HG03354 (cell line): ENCODE measurements around the gene CSF3R.
"Not testable (repeated sequence)": the region's sequence is repeated elsewhere in the genome, so short reads cannot be mapped to it uniquely, and the experiment has no call there.

Experiments
- ATAC-seq: cut with Tn5 transposase; IDR thresholded peaks from one replicate; pipeline ENCODE4 v1.9.1; 2021; ENCODE audit warnings: mild to moderate bottlenecking; ENCODE audit not compliant: unreplicated experiment, poor library complexity, severe bottlenecking

CSF3R gene

DNA sequence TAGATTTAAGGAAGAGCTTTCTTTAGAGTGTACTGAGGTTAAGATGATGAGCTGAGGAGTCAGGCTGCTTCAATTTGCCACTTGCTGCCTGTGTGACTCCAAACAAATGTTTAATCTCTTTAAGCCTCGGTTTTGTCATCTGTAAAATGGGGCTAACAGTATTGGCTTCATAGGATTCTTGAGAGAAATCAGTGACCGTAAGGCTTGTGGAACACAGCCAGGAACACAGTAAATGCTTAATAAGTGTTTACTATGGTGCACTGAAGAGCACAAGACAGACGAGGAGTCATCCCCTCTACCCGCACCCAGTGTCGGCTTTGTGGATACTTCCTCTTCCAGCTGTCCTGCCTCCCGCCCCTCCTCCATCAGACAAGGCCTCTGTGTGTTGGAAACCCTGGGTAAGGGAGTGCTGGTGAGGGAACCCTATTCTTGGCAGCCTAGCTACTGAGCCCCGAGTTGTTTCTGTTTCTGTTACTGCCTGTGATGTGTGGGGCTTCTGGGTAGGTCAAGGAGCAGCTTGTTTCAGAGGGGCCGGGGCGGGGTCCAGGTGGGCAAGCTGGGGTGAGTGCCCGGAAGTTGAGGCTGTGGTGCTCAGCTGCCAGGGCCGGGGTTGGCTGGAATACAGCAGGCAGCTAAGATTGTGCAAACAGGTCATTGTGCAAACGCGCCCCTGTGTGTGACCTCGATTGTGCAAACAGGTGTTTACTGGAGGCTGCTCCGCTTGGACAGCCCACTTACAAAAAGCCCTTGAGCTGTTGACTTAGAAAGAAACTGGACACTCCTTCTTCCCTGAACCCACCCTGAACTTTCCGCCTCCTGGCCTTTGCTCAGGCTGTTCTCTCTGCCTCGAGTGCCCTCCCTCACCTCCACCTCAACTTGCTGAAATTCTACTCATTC, 4.0 kb upstream of the CSF3R start:
- ATAC-seq: no peak

DNA sequence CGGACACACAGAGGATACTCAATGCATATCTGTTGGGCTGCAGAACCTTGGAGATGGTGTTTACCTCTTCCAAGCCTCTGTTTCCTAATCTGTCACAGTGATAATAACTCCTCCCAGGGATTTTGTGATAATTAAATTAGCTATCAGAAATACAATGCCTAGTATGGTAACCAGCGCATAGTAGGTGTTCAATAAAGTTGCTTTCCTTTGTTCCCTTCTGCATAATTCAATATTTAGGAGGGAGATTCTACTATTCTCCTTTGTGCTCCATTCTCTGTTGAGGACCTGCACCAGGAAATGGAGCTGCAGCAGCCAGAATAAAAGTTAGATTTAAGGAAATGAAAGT, 3.4 kb upstream of the CSF3R start:
- no peak for ATAC-seq

DNA sequence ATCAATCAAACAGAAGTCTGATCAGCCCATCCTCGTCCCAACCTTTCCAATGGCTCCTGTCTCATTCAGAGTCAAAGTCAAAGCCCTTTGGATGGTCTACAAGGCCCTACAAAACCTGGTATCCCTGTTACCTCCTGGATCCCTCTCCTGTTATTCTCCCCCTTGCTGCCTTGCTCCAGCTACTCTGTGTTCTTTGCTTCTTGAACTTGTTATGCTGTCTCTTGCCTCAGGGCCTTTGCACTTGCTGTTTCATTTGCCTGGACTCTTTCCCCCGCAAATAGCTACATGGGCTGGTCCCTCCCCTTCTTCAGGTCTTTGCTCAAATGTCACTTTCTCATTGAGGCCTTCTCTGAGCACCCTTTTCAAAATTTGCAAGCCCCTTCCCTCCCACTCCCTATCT, 1.4 kb upstream of the CSF3R start:
- no peak for ATAC-seq

DNA sequence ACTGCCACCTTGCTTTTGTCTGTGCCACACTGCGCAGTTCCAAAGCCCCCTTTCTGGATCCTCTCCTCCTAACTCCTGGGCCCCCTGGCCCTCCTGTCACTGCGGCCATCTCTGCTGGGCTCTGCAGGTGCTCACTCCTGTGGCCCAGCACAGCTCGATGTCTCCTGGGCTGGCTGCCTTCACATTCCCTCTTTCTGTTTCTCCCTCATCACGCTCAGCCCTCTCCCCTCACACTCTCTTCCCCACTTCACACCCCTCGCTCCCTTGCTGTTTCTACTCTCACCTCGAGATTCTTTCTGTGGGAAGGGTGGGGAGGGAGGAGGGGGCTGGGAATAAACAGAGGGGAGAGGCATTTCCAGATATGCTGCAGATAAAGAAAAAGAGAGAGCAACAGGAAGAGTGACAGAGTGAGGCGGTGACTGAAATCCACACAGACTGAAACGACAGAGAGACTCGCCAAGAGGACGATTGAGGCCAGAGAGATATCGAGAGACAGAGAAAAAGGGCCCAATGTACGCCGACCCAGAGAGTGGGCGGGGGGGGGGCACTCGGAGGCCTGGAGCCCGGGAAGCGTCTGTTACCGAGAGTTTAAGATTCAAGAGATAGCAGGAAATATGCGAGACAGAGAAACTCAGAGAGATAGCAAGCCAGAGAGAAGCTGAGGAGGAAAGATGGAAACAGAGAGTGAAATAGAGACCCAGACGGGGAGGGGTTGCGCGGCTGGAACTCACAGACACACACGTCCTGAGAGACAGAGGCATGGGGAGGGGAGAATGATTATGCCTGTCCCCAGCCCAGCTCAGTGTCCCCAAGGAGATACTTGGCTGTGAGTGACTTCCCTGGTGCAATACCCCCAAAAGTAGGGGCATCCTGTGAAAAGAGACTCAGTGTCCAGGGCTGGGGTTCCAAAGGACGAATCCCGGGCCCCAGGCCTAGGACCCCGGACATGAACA, 666 bp downstream of the CSF3R start:
- ATAC-seq: no peak

DNA sequence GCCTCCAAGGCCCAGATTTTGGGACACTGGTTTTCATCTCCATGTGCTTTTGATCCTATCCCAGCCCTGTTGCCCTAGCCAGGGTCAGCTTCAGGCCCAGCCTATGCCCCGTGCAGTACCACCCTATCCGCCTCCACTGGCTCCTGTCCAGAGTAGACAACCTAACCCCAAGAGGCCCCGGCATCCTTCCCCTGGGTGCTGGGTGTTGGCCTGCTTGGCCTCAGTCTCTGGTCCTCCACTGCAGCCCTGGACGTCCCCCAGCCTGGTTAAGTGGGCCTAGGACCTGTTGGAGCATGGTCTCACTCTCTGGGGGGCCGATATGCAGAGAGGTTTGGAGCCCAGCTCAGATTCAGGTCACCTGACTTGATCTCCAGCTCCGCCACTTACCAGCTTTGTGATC, 1.6 kb downstream of the CSF3R start:
- no peak for ATAC-seq

DNA sequence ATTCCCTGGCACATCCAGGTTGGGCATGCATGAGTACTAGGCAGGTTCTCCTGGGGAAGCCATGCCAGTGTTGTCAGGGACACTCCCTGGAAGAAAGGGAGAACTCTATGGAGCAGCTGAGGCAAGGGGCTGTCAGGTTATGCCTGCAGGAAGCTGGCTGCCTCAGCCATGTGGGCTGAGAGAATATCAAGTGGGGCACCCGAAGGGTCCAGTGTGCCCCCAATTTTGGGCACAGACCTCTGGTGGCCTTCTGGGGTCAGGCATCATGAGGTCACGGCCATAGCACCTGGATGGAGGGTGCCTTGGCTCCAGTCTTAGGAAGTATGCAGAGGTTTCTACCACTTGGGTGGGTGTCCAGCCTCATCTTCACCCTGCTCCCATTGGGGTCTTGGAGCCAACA, 2.6 kb downstream of the CSF3R start:
- no peak for ATAC-seq

DNA sequence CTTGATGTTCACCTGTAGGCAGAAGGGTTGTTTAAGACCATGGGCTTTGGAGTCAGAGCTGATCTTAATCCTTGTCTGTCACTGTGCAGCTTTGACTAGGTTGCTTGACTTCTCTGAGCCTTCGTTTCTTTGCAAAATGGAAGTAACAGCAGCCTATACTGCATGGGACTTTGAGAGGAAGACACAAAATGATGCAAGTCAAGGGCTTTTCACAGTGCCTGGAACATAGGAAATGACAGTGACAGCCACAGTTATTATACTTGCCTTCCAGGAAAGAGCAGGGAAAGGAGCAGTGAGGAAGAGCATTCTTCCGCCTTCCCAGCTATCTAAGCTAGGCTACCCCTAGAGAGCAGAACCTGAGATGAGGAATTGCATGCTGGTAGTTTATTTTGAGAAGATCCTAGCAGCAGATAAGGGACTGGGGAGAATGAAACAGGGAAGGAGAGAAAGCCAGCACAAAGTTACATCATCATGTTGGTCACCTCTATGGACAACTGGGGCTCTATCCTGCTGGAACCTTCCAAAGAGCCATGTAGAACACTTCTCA, 3.1 kb downstream of the CSF3R start:
- ATAC-seq: no peak

DNA sequence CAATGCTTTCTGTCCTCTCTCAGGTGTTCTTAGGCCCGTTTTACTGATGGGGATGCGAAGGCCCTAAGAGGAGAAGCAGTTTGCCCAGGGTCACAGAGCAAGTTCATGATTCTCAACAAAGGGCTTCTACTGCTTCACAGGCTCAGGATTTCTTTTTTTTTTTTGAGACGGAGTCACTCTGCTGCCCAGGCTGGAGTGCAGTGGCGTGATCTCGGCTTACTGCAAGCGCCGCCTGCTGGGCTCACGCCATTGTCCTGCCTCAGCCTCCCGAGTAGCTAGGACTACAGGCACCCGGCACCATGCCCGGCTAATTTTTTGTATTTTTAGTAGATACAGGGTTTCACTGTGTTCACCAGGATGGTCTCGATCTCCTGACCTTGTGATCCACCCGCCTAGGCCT, 5.1 kb downstream of the CSF3R start:
- ATAC-seq: not testable (repeated sequence)

DNA sequence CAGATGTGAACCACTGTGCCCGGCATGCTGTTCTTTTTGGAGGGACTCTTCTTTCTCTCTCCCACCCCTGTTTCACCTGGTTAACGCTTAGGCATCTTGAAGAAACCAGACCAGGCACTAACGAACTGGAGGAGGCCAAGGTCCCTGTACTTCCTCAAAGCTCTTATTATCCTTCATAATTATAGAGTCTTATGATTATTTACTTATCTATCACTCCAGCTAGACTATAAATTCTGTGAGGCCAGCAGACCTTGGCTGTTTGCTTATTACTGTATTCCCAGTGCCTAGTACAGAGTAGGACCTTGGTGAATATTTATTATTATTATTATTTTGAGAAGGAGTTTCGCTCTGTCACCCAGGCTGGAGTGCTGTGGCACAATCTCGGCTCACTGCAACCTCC, 5.8 kb downstream of the CSF3R start:
- ATAC-seq: no peak

DNA sequence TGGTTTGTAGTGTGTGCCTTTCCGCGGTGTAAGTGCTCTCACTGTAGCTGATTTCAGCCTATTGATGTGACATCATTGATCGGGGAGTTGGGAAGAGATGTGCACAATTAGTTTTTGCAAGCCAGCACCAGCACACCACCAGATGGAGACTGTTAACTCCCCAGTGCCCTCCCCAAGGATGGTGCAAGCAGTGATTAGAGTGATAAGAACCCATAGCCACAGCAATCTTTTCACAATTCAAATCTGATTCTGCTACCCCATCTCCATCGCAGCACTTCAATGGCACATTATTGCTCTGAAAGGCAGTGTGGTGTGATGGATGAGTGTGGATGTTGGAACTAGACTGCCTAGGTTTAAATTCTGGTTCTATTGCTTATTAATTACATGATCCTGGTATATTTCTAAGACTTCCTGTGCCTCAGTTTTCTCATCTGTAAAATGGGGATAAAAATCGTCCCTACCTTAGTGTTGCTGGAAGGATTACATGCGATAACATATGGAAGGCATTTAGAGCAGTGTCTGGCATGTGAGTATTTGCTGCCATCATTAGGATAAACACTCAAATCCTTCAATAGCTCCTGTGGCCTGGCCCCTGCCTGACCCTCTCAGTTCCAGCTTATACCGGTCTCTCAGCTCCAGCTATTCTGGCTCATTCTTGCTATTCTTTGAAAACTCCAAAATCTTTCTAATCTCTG, 6.7 kb downstream of the CSF3R start:
- ATAC-seq: no peak

DNA sequence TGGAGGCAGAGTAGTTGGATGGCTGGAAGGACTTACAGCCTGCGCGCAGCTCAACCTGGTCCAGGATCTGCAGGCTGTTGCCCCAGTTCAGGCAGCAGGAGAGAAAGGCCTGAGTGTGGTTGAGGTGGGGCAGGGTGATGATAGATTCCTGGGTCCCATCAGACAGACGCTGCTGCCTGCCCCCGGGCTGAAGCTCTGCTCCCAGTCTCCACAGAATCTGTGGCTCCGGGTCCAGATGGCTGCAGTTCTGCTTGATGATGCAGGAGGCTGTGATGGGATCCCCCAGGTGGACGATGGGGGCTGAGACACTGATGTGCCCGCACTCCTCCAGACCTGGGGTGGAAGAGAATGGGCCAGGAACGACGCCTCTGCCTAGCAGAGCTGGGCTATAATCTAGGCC, 7.4 kb downstream of the CSF3R start:
- no peak for ATAC-seq

DNA sequence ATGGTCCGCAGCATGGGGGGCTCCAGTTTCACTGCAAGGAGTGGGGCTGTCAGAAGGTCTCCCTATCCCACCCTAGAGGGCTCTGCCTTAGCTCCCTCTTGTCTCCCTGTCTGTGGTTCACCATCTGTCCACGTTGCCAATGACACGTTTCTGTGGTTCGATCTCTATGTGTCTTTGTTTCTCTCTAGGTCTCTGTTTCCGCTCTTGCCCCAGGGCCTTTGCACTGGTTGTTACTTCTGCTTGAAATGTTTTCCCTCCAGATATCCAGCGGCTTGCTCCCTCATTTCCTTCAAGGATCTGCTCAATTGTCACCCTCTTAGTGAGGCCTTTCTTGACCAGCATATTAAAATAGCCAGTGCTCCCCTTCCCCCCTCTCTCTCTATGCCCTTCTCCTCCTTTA, 10.1 kb downstream of the CSF3R start:
- ATAC-seq: no peak

DNA sequence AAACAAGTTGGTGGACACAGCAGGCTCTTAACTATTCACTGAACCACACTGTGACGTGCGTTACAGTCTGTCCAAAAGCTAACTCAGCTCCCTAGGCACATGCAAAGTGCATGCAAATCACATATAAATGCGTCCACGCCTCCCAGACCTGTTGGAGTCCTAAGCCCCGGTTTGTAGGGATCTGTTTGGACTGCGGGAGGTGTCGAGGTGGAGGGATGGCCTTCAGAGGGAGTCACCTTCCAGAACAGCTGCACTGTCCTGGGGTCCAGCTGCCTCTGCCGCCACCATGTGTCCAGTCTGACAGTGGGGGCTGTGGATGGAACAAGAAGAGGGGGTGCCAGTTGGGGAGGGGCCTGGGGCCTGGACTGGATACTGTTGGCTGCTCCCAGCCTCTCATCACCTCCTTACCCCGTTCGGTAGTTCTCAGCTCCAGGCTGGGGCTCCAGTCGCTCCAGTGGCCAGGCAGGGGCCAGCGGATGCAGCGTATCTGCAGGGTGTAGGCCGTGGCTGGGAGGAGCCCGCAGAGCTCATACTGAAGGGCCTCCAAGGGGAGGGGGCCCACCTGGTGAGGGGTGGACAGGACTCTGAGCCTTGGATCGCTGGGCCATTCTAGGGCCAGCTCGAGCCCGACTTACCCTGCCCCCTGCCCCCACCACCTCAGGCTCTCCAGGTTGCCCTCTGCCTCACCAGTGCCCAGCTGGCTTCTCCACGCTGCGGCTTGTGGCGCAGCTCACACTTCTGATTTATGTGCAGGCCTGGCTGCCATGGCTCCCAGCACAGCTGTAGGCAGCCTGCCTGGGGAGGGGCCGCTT, 10.7 kb downstream of the CSF3R start:
- ATAC-seq: no peak

DNA sequence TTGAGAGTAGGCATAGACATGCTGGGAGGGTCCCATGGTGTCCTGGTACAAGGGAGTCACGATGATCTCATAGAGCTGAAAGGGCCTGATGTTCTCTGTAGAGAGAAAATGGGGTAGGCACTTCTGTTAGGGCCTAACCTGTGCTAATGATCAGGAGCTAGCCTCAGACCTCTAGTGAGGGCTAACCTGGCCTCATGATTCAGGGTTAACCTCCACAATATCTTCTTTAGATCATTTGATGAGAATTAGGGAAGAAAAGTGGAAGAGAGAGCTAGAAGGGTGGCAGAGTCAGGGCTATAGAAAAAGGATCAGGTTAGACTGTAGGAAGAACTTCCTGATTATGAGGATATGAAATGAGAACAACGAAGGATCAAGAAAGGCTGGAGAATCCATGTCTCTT, 13.6 kb downstream of the CSF3R start:
- ATAC-seq: no peak

DNA sequence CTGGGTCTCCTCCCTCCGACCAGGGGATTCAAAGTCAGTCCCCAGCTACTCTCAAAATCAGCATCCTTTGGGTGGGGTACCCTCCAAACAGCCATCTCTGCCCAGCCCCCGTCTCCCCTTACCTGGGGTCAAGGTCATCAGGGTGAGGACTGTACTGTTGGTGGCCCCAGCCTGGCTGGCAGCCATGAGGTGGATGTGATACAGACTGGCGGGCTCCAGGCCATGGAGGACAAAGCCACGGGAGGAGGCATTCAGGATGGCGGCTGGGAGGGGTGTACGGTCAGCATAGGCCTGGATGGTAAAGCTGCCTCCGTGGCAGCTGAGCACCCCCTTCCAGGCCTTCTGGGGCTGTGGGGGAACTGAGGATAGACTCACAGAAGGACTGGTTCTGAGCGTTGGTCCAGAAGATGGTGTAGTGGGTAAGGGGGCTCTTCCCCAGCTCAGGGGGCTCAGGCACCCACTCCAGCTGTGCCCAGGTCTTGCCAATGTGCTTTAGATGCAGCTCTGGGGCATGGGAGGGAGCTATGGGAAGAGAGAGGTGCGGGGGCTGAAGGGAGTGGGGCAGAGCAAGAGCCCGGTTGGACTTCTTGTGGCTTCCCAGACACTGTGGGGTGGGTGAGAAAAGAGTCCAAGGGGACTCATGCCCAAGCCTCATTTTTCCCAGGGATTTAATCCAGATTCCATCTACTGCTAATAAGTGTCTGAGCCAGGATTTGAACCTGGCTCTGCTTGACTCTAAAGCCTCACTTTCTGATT, 14.8 kb downstream of the CSF3R start:
- ATAC-seq: no peak

DNA sequence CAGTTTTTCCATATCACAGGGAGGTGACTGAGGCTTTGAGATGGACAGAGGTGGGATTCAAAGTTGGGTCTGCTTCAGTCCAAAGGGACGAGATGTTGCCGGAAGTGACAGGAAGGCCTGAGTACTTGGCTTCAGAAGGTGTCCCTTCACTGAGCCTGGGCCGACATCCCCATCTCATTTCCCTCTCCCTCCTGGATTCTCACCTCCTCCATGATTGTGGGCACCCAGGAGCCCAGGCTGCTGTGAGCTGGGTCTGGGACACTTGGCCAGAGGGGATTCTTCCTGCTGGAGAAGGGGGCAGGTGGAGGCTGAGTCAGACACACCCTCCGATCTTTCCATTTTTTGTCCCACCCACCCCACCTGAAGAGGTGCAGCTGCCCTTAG, 15.7 kb downstream of the CSF3R start:
- ATAC-seq: no peak

DNA sequence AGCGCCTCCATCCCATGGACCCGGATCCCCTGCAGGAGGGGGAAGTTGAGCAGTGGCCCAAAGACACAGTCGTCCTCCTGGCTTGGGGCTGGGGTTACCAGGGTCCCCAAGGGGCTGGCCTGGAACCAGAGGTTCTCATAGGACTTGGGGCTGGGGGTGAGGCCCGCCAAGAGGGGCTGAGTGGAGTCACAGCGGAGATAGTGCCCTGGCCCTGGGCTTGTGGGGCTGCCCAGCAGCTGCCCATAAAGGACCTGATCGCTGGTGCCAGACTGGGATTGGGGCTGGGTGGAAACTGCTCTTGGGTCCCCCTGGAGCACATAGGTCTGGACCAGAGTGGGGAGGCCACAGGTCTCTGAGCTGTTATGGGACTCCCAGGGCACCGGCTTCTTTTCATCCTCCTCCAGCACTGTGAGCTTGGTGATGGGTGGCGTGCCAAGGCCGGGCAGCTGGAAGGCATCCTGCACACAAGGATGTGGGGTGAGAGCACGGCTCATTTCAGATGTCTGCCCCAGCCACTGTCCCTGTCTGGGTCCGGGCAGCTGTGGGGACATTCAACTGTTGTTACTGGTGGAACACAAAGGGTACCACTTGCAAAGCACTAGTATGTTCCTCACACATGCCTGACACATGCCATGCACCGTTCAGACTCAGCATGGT, 16.2 kb downstream of the CSF3R start:
- no peak for ATAC-seq

DNA sequence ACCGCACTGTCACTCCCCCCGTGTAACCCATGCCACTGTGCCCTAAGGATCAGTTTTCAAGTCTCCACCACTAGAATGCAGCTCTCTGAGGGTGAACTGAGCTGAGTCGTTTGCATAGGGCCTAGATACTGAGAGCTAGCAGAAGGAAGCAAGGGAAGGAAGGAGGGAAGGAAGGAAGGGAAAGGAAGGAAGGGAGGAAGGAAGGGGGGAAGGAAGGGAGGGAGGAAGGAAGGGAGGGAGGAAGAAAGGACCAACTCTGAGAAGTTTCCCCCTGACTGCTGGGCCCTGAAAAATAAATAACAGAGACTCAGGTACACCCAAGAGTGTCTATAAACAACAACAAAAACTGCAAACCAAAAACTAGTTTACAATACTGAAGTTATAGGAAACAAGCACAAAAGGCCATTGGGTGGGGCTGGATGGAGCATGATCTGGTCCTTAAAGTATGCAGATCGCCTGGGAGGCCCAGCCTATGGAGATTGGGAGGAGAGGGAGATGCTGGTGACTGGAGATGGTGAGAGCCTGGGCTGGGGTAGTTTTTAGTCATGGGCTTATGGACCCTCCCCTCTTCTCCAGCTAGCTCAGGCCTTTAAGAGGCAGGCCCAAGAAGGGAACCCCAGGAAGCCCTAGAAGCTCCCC, 16.9 kb downstream of the CSF3R start:
- no peak for ATAC-seq
